Measurements from ENCODE around the gene ATXN7. TPM values are rescaled to one million over a fixed set of nuclear protein-coding genes. Genes with fewer than 3 reads are reported as not detected.

Gene ATXN7
- total RNA-seq, 1 experiment from 2014 or later, result 3.6 TPM

DNA sequence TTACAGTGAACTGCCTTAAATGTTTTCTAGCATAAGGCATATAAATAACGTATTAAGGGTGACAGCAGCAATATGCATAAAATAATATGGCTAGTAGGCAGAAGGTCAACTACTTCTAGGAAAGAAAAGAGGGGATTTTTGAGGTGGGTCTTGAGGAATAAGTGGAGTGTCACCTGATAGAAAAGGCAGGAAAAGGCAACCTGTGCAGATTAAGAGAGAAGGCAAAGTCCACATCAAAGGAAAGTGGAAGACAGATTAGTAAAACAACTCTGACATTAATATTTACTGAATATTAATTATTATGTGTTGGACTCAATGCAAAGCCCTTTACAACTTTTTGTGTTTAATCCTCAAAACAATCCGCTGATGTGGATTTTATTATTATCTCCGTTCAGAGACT, 2.9 kb upstream of the ATXN7 start:
- Histone ChIP-seq H3K36me3 (ENCODE audit: low read depth, low read length) (no peaks in the 10 kb centered on the region), H3K4me2 (ENCODE audit: low read length) (no peak overlapping the region), H3K79me2 (ENCODE audit: low read length) (peaks cover 66% of the 10 kb centered on the region), H3K9ac (ENCODE audit: low read length) (no peak overlapping the region), H4K20me1 (ENCODE audit: low read length) (no peaks in the 10 kb centered on the region), H3K27ac (ENCODE audit: low read length) (no peak overlapping the region), H3K27me3 (ENCODE audit: low read length) (no peaks in the 10 kb centered on the region), H3K4me1 (ENCODE audit: insufficient read depth, low read length) (0 out of 2 replicates have a peak, but pooled peaks cover 5% of the 10 kb centered on the region), H3F3A (ENCODE audit: low read length, unreplicated experiment) (no peaks in the 10 kb centered on the region), H2AFZ (ENCODE audit: low read length) (no peak overlapping the region), H3K4me3 (ENCODE audit: low read length) (no peak overlapping the region), H3K9me2 (replicated peaks; ENCODE audit: low read length) (no peaks in the 10 kb centered on the region), H3K9me3 (ENCODE audit: low read length) (no peaks in the 10 kb centered on the region)
- ChIA-PET POLR2A (ENCODE audit: unreplicated experiment) (no interaction called here), CTCF (no interaction called here)
- ATAC-seq, result no peak
- DNase-seq, result no peak
- intact Hi-C loops (cut with micrococcal nuclease), result loop anchor here (5.0 kb wide), 2 partner anchors 52 to 132 kb away; partner anchors contain the start of gene SCAANT1
- TF ChIP-seq CTCF (conservative IDR thresholded peaks at IDR 0.05; ENCODE audit: low read depth, low read length) (no peak), EZH2phosphoT487 (IDR thresholded peaks at IDR 0.05; ENCODE audit: borderline replicate concordance, low read length) (no peak), EZH2 (IDR thresholded peaks at IDR 0.05; ENCODE audit: low read length, unreplicated experiment) (no peak)
- BruUV-seq (replicated peaks), result no TSS peak

DNA sequence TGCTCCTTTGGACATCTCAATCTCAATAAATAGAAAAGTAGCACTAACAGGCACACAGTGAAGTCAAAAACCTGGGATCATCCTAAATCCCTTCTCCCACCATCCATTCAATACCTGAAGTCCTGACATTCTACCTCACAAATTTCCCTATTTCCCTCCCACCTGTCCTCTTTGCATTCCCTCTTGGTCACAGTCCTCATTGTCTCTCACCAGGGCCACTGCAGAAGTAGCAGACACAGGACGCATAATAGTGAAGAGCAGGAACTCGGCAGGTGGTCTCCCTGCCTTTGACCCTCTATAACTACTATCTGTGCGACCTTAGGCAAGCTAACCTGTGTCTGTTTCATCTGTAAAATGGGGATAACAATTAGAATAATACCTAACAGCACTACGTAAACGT, 2.4 kb upstream of the ATXN7 start:
- ChIA-PET POLR2A (ENCODE audit: unreplicated experiment) (no interaction called here), CTCF (no interaction called here)
- 0 out of 2 replicates have a peak, but pooled peaks cover 5% of the 10 kb centered on the region for H3K4me1 ChIP-seq (ENCODE audit: insufficient read depth, low read length)
- H3K9ac ChIP-seq (ENCODE audit: low read length), result no peak overlapping the region
- no peak for DNase-seq
- no peak for ATAC-seq
- no TSS peak for BruUV-seq (replicated peaks)
- no peaks in the 10 kb centered on the region for H3F3A ChIP-seq (ENCODE audit: low read length, unreplicated experiment)
- peaks cover 71% of the 10 kb centered on the region for H3K79me2 ChIP-seq (ENCODE audit: low read length)
- no peak overlapping the region for H3K4me2 ChIP-seq (ENCODE audit: low read length)
- no peak for TF ChIP-seq EZH2 (IDR thresholded peaks at IDR 0.05; ENCODE audit: low read length, unreplicated experiment)
- TF ChIP-seq EZH2phosphoT487 (IDR thresholded peaks at IDR 0.05; ENCODE audit: borderline replicate concordance, low read length), result no peak
- no peak for TF ChIP-seq CTCF (conservative IDR thresholded peaks at IDR 0.05; ENCODE audit: low read depth, low read length)
- H3K27ac ChIP-seq (ENCODE audit: low read length), result no peak overlapping the region
- H3K4me3 ChIP-seq (ENCODE audit: low read length), result no peak overlapping the region
- intact Hi-C loops (cut with micrococcal nuclease), result loop anchor here (5.0 kb wide), 2 partner anchors 51 to 131 kb away; partner anchors contain the start of gene SCAANT1
- no peaks in the 10 kb centered on the region for H3K9me2 ChIP-seq (replicated peaks; ENCODE audit: low read length)
- no peaks in the 10 kb centered on the region for H4K20me1 ChIP-seq (ENCODE audit: low read length)
- H2AFZ ChIP-seq (ENCODE audit: low read length), result no peak overlapping the region
- no peaks in the 10 kb centered on the region for H3K36me3 ChIP-seq (ENCODE audit: low read depth, low read length)
- H3K27me3 ChIP-seq (ENCODE audit: low read length), result no peaks in the 10 kb centered on the region
- no peaks in the 10 kb centered on the region for H3K9me3 ChIP-seq (ENCODE audit: low read length)

GRCh38 chr3:63862804-63863149, 890 bp upstream of the ATXN7 start:
- no peak for TF ChIP-seq EZH2 (IDR thresholded peaks at IDR 0.05; ENCODE audit: low read length, unreplicated experiment)
- no peak for TF ChIP-seq CTCF (conservative IDR thresholded peaks at IDR 0.05; ENCODE audit: low read depth, low read length)
- no peak for TF ChIP-seq EZH2phosphoT487 (IDR thresholded peaks at IDR 0.05; ENCODE audit: borderline replicate concordance, low read length)
- Histone ChIP-seq H3K4me2 (ENCODE audit: low read length) (peak overlapping the region; percentile 85), H3K27me3 (ENCODE audit: low read length) (no peaks in the 10 kb centered on the region), H3F3A (ENCODE audit: low read length, unreplicated experiment) (no peaks in the 10 kb centered on the region), H3K27ac (ENCODE audit: low read length) (0 out of 2 replicates have a peak overlapping the region, but pooled peaks have one; percentile 56), H2AFZ (ENCODE audit: low read length) (peak overlapping the region; percentile 59), H3K36me3 (ENCODE audit: low read depth, low read length) (no peaks in the 10 kb centered on the region), H3K9me3 (ENCODE audit: low read length) (no peaks in the 10 kb centered on the region), H3K9me2 (replicated peaks; ENCODE audit: low read length) (no peaks in the 10 kb centered on the region), H3K4me1 (ENCODE audit: insufficient read depth, low read length) (0 out of 2 replicates have a peak, but pooled peaks cover 5% of the 10 kb centered on the region), H4K20me1 (ENCODE audit: low read length) (no peaks in the 10 kb centered on the region), H3K79me2 (ENCODE audit: low read length) (peaks cover 67% of the 10 kb centered on the region), H3K9ac (ENCODE audit: low read length) (peak overlapping the region; percentile 97), H3K4me3 (ENCODE audit: low read length) (peak overlapping the region; percentile 75)
- CTCF ChIA-PET, result no interaction called here
- intact Hi-C loops (cut with micrococcal nuclease), result loop anchor here (5.0 kb wide), 2 partner anchors 50 to 130 kb away; partner anchors contain the start of gene SCAANT1
- DNase-seq (no peak), ATAC-seq (peak; percentile 38)
- BruUV-seq (replicated peaks), result no TSS peak
- POLR2A ChIA-PET (ENCODE audit: unreplicated experiment), result no interaction called here
